Fibroblast of skin of right biceps (primary cell): Measurements from ENCODE around the gene TNFAIP3.
A peak's percentile ranks its signal among the peaks of the same experiment; 100 is the strongest.

ENCODE experiments used
- DNase-seq: peaks from one replicate; pipeline ENCODE4 v3.0.0-alpha.2; 2013

TNFAIP3 gene

DNA sequence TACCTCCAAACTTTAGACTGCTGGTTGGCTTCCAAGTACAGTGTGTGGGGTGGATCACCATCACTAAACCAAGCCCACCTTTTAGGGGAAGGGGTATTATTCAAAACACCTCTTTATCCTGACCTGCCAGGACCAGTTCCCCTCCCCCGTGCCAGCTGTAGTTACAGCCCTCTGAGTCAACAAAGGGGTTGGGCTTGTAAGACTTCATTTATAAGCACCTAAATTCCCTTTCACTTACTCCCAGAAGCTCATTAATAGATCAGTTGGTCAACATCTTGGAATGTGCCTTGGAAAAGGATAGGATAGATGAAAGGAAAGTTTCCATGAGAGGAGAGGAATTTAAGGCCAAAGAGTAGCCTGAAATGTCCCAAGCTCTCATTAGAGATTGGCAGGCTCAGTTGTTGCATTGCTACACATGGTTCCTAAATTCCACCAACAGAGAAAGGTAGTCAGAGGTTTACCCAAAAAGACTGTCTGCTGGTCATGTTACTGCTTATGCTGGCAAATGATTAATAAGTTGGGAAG is 59.2 kb downstream of the TNFAIP3 start:
- DNase-seq: peak; percentile 96

DNA sequence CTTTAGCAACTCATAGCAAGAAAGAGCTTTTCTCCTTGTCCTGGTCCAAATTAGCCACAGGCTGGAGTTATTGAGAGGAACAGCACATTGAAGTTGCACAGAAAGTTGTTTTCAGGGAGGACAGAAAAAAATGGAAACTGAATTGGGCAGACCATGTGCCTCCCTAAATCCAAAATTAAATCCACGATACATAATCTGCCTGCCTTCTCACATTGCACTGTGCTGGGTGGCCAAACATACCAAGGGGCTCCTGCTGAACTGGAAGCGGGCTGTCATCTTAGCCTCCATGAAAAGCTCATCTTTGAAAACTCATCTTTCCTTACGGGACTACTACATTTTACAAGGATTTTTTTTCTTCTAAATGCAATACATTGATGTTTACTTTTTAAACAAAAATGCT is 59.9 kb downstream of the TNFAIP3 start:
- no peak for DNase-seq

DNA sequence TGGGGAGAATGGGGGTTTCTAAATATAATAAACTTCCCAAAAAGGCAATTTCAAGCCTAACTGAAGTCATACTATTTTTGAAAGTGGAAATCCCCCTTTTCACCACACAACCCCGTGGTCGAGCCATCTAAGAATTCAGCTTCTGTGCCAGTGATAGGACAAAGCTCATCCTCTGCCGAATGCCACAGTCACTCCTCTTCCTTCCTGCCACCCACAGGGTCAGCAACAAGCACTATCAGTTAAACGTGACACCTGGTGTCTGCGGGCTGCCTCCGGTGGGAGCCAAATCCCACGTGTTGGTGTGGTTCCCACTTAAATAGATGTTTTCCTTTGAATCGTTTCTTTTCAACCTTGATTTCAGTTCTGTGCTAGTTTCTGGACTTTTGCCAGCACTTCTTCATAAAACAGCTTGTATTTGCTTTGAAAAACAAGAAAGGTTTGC is 60.7 kb downstream of the TNFAIP3 start:
- DNase-seq: peak; percentile 30

DNA sequence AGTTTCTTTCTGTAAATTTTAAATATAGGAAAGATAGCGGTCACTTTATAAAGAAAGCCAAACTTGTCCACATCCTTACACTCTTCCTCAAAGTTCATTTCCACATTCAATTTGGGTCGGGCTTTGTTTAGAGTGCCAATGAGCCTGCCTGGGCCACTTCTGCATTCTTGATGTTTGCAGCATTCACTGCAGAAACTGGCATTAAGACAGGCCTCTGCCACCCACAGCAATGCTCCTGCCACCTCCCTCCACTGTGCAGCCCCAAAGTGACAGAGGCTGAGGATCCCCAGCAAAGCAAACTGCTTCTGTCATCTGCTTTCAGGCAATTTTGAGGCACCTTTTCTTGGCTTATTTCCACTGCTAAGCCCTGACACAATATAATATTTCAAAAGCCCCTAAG is 61.2 kb downstream of the TNFAIP3 start:
- DNase-seq: no peak

DNA sequence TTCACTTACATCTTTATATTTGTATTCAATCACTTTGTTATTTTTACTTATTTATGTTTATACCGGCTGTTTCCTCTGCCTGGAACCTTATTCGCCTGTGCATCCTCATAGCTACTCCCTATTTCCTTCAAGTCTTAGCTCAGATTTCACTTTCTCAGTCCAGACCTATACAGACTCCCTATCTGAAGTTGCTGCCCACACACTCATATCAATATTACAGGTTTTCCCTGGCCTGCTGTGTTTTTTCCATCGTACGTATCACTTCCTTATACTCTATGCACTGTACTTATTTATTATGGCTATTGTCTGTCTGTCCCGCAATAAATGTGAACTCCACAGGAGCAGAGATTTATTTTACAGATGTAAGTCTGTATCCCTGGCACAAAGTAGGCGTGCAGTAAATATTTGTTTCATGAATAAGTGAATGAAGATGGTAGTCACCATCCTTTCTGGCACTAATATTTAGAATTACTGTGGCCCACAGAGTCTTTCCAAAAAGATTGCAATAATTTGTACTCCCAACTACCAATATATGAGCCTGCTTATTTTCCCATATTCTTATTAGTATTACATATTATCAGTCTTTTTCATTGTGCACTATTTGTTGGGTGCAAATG is 64.9 kb downstream of the TNFAIP3 start:
- DNase-seq: no peak
